ENCODE results near the gene ADSS1.

Gene ADSS1

DNA sequence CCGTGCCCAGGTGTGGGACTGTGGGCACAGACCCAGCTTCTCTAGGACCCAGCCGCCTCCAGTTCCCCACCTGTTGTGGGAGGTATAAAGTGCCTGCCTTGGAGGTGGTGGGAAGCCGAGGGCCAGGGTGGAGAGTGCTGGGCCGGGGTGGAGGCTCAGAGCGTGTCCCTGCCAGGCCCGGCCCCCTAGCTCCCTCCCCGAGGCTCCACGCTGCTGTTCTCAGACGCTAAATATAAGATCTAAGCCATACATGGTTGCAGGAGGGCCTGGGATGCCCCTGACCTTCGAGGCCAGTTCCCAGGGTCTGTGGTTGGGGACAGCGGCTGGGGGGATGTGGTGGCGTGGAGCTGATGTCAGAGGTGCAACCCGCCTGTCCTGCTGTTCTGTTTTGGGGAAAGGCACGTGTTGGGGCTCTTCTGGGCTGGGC is 23.8 kb upstream of the ADSS1 start:
- no peak for DNase-seq

DNA sequence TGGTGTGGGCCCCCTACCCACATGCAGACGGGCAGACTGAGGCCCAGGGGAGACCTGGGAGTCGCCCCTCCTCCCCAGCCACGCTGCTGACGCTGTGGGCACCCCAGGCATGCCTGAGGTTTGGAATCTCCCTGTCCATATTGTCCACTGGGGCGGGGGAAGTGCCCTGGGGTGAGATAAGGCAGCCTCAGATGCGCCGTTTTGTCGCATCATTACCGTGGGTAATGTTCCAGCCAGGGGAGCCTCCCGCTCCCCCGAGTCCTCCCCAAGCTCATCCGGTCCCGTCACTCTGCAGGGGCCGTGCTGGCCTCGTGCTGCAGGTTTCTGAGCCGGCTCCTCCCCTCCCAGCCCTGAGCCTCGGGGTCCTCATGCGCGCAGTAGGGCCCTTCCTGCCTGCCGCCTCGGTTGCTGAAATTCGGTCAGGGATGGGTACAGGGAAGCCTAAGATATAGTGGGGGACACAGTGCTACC is 23.2 kb upstream of the ADSS1 start:
- no peak for DNase-seq

DNA sequence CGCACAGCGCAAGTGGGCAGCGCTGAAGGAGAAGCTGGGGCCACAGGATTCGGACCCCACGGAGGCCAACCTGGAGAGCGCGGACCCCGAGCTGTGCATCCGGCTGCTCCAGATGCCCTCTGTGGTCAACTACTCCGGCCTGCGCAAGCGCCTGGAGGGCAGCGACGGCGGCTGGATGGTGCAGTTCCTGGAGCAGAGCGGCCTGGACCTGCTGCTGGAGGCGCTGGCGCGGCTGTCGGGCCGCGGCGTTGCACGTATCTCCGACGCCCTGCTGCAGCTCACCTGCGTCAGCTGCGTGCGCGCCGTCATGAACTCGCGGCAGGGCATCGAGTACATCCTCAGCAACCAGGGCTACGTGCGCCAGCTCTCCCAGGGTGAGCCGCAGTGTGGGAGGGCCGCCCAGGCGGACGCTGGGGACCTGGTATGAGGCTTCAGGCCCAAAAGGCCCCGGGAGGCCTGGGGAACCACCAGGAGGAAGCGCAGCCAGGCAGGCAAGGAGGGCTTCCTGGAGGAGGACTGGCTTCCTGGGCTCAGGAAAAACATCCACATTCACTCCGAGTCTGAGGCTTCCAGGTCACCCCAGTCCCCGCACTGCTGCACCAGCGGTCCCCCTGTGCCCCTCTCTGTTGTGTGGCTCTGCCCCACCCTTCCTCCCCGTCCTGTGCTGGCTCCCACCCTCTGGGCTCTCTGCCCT is 22.5 kb upstream of the ADSS1 start:
- DNase-seq = no peak

DNA sequence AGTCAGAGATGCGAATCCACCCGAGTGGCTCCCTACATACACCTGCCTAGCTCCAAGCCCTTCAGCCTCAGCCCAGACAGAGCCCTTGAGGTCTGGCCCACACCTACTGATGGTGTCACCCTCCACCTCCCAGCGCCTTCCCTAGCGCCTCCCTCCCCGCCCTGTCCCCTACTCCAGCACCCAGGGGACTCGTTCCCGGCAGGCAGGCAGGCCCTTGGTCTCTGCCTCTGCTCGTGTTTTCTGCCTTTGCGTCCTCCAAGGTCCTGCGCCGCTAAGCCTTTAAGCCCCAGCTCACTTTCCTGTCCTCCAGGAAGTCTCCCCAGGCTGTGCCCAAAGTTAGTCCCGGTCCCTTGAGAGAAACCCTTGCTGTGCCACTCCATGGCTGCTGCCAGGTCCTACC is 21.9 kb upstream of the ADSS1 start:
- DNase-seq = no peak

DNA sequence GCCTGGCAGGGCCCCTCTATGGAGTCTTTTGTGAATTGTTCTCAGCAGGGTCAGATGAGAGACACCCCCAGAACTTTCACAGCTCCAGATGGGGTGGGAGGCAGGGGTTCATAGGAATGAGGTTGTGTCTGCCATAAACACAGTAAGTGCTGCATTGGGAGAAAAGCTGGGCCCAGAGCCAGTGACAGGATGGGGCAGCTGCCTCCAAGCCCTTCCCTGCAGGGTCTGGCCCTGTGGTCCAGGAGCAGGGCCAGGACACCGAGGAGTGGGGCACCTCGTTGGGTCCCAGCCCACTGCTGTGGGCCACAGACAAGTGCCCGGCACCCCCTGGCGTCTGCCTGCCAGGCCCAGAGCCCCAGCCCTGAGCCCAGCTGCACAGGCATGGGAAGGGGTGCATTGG is 21.4 kb upstream of the ADSS1 start:
- DNase-seq = no peak

DNA sequence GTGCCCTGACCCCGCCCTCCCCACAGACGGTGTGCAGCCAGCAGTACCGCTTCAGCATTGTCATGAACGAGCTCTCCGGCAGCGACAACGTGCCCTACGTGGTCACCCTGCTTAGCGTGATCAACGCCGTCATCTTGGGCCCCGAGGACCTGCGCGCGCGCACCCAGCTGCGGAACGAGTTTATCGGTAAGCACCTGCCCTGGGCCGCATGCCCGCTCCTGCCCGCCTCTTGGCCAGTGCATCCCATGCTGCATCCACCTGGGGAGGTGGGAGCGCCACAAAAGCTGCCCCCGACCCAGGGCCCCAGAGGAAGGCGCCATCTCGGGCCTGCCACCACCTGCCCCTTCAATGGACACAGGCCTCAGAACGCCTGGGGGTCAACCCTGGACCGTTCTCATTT is 20.8 kb upstream of the ADSS1 start:
- DNase-seq = no peak

DNA sequence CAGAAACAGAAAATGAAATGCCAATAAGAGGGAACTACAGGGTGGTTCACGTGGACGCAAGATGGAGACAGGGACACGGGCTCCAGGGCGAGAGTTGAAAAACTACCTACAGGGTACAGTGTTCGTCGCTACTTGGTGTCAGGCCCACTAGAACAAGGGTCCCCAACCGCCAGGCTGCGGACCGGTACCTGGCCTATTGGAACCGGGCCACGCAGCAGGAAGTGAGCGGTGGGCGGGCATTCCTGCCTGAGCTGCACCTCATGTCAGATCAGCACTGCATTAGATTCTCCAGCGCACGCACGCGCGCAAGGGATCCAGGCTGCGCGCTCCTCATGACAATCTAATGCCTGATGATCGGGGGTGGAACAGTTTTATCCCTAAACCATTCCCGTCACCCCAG is 19.8 kb upstream of the ADSS1 start:
- DNase-seq = no peak

DNA sequence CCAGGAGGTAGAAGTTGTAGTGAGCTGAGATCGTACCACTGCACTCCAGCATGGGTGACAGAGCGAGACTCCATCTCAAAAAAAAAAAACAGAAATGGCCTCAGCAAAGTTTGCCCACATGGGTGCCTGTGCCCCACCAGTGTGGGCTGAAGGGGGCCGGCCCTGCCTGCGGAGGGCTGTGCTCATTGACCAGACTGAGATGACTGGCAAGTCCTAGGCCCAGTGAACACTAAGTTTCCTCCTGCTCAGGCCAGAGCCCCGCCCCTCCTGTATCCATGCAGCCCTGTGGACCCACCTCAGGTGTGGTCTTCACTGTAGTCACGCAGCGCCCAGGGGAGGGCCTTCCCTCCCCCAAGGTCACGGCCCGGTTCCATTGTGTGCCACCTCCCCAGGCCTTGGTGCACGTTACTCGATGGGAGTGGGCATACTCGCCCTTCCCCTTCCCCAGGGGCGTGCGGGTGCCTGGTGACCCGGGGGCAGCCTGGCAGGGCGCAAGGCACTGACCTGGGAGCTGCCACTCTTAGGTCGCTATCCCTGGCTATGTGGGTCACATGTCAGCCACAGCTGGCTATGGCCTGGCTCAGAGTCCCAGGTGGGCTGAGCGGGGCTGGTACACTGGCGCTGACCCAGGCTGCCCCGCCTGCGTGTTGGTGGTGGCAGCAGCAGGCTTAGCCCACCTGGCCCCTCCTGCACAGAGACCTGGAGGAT is 18.5 kb upstream of the ADSS1 start:
- DNase-seq = no peak

DNA sequence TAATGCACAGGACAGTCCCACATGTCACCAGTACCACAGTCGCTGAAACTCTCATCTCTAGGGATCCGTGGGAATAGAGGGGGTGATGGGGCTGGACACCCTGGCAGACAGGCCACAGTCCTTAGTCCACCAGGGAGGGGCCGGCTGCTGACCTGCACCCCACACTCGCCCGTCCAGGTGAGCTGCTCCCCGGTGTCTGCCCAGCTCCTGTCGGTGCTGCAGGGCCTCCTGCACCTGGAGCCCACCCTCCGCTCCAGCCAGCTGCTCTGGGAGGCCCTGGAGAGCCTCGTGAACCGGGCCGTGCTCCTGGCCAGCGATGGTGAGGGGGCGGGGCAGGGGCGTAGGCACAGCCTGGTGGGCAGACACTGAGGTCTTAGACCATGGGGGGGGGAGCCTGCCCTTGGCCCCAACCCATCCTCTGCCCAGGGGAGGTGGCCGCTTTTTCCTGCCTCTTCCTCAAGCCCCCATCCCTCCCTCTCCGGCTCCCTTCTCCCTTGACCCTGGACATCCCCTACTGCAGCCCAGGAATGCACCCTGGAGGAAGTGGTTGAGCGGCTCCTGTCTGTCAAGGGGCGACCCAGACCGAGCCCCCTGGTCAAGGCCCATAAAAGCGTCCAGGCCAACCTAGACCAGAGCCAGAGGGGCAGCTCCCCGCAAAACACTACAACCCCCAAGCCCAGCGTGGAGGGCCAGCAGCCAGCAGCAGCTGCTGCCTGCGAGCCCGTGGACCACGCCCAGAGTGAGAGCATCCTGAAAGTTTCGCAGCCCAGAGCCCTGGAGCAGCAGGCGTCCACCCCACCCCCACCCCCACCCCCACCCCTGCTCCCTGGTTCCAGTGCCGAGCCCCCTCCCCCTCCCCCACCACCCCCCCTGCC is 17.1 kb upstream of the ADSS1 start:
- no peak for DNase-seq

DNA sequence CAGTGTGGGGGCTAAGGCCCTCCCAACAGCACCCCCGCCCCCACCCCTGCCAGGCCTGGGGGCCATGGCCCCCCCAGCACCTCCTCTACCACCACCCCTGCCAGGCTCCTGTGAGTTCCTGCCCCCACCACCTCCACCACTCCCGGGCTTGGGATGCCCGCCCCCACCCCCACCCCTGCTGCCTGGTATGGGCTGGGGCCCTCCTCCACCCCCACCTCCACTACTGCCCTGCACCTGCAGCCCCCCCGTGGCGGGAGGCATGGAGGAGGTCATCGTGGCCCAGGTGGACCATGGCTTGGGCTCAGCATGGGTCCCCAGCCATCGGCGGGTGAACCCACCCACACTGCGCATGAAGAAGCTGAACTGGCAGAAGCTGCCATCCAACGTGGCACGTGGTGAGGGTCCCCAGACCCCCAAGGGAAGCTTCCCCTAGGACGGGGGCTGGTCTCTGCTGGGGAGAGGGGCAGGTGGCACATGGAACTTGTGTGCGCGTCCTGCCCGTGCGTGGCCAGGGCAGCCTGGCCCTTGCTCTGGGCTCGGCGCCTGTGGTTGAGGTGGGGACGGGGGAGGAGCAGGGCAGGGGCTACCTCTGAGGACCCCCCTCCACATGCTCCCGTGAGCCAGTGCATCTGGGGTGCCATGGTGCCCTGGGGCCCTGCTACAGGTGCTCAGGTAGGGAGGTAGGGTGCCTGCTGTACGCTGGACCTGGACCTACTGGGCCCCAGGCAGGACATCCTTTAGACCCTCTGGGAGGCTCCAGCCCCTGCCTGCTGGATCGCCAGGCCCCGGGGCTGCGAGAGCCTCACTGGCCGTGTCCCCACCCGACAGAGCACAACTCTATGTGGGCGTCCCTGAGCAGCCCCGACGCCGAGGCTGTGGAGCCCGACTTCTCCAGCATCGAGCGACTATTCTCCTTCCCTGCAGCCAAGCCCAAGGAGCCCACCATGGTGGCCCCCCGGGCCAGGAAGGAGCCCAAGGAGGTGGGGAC is 16.1 kb upstream of the ADSS1 start:
- no peak for DNase-seq

DNA sequence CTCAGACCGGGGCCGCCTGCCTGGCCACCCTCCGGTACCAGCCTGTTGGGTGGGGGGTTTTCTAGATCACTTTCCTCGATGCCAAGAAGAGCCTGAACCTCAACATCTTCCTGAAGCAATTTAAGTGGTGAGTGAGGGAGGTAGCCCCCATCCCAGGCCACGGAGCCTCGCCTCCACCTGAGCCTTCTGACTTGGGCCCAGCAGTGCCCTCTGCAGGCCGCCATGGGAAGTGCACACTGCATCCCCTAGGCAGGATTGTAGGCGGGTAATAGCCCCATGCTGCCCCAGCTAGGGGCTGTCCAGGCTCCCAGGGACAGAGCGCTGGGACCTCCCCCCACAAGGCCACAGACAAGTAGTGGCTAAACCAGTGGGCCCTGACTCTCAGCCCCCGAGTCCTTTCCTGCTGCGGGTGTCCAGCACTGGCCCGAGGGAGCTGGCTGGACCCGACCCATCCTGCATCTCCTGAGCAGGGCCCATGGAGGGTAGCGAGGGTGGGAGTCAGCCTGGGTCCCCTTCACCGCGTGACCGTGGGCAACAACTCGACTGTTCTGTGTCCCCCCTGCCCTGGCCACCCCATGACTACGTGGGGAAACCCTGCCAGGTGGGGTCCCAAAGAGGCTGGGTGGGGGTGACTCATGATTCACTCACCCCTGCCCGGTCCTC is 15.3 kb upstream of the ADSS1 start:
- DNase-seq = peak; percentile 65

DNA sequence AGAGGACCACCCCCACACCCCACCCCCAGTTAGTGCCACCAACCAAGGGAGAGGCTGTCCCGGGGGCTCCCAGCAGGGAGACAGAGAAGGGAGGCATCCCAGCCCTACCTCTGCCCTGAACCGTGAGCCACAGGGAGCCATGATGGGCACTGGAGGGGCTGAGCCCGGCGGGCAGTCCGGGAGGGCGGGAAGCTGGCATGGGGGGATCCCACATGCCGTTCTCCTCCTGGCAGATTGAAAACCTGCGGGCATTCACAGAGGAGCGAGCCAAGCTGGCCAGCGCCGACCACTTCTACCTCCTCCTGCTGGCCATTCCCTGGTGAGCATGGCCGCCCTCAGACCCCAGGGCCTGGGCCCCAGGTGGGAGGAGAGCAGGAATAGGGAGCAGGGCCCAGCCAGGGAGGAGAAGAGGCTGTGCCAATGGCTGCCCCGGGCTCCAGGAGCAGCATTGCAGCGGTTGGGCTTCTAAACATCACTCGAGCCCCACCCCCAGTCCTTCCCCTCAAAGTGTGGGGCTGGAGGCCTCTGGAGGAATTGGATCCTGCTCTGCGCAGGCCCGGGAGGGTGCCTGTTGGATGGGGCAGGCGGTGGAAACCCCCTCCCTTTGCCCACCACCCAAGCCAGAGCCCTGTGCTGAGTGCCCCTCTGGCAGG is 14.5 kb upstream of the ADSS1 start:
- DNase-seq = no peak

DNA sequence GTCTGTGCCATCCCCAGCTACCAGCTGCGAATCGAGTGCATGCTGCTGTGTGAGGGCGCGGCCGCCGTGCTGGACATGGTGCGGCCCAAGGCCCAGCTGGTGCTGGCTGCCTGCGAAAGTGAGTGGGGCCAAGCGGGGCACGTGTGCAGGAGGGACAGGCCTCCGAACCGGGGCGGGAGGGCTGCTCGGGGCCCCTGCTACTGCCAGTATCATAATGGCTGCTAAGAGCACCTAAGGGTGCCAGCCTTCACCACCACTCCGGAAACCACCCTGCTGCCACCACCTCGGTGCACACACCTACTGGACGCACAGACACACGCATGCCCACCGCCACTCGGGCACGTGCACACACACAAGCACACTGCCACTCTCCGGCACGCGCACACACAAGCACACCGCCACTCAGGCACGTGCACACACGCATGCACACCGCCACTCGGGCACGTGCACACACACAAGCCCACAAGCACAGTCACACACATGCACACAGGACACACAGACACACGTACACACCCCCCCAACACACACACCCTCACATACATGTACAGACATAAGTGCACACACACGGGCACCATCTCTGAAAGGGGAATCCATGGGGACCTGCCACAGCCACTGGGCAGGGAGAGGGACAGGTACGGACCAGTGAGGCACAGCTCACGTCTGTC is 13.8 kb upstream of the ADSS1 start:
- DNase-seq = no peak

DNA sequence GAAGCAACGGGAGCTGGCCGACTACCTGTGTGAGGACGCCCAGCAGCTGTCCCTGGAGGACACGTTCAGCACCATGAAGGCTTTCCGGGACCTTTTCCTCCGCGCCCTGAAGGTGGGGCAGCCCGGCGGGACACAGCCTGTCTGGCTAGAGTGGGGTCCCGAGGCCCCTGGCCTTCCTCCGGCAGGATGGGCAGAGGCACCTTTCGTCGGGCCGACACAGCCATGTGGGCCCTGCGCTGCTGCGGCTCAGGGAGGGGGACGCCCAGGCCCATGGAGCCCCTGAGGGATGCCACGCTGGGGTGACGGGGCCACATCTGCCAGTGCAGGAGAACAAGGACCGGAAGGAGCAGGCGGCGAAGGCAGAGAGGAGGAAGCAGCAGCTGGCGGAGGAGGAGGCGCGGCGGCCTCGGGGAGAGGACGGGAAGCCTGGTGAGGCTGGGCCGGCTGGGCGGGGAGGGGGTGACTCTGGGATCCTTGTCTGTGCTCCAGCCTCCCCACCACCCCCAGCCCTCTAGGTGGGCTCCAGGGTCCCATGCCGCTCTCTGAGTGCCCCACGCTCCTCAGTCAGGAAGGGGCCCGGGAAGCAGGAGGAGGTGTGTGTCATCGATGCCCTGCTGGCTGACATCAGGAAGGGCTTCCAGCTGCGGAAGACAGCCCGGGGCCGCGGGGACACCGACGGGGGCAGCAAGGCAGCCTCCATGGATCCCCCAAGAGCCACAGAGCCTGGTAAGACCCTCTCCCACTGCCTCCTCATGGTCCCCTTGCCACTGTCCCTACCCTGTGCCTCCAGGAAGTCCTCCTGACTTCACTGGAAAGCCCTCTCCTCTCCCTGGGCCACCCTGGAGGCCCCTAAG is 10.9 kb upstream of the ADSS1 start:
- DNase-seq = no peak

DNA sequence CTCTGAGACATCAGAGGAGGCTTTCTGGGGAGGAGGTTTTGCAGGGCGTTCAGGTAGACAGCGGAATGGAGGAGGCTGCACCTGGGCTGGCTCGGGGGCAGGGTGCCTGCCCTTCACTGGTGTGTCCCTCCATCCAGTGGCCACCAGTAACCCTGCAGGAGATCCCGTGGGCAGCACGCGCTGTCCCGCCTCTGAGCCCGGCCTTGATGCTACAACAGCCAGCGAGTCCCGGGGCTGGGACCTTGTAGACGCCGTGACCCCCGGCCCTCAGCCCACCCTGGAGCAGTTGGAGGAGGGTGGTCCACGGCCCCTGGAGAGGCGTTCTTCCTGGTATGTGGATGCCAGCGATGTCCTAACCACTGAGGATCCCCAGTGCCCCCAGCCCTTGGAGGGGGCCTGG is 10.0 kb upstream of the ADSS1 start:
- DNase-seq = no peak

DNA sequence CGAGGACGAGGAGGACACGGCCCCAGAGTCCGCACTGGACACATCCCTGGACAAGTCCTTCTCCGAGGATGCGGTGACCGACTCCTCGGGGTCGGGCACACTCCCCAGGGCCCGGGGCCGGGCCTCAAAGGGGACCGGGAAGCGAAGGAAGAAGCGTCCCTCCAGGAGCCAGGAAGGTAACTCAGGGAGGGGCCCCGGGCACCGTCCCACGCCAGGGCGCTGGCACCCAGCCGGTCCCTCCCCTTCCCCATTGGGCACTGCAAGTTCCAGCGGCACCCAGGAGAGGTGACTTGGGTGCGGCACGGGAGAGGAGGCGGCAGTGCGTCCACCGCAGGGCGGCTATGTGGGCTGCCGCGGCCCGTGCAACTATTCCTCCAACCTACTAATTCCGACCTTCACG is 9.3 kb upstream of the ADSS1 start:
- no peak for DNase-seq

DNA sequence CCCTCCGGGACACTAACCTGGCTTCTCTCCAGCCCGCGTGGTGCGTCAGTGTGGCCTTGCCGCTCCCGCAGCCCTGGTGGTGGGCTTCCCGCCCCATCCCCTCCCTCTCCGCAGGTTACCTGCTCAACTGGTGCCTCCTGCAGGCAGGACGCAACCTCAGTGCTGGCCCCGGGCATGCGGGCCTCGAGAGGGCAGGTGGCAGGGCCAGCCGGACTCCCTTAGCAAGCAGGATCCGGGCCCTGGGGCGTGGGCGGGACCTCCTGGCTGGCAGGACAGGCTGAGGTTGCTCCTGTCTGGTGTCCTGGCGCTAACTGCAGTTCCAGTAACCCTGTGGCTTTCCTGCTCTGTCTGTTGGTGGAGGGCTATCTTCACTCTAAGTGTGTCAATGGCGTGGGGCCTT is 8.6 kb upstream of the ADSS1 start:
- DNase-seq = no peak

DNA sequence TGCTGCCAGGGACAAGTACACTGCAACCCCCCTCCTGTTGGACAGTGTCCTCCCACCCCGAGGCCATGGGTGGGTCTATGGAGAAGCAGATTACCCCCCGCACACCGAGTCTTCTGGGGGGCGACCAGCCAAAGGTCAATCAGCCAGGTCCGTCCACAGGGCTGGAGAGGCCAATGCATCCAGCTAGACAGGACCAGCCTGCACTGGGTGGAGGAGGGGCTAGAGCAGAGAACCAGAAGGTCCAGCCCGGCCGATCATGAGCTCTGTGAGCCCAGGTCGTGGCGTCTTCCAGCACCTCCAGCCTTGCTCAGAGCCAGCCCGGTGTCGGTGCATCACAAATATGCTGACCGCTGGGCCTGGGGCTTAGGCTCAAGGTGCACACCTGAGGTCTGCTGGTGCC is 8.2 kb upstream of the ADSS1 start:
- DNase-seq = no peak

DNA sequence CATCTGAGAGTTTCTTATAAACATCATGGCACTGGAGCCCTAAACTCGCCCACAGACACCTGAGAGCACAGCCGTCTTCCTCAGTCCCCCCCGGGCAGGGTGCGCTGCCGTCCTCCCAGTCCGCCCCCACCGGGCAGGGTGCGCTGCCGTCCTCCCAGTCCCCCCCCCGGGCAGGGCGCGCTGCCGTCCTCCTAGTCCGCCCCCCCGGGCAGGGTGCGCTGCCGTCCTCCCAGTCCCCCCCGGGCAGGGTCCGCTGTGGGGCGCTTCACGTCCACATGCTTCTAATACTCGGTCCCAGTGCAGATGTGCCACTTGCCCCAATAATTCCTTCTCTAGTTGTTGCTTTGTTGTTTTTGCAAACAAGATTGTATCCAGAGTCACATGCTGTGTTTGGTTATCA is 6.9 kb upstream of the ADSS1 start:
- no peak for DNase-seq

DNA sequence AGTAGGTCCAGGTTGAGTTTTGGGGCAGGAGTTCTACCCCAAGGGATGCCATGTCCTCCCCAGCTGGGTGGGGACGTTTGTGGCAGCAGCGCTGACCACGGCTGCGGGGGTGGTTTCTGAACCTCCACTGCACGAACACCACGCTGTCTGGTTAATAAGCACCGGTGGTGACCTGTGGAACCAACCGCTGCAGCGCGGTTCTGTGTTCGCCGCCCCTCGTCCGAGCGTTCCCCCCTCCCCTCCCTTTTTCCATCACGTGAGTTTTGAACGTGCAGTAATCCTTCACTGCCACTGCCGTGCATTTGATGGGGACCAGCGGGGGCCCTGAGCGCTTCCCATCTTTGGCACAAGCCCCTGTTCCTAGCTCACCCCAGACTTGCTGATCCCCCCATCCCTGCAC is 6.4 kb upstream of the ADSS1 start:
- no peak for DNase-seq

All from NCI-H1048 (cell line).